Measurements from ENCODE around the gene FBXW9.

FBXW9 gene

GRCh38 chr19:12676384-12676792, 20.0 kb downstream of the FBXW9 start:
- TF ChIP-seq ZFP30 (CRISPR knock-in tag; IDR thresholded peaks at IDR 0.05) (no peak), PATZ1 (CRISPR knock-in tag; IDR thresholded peaks at IDR 0.05; ENCODE audit: borderline replicate concordance) (no peak), PPARA (CRISPR knock-in tag; IDR thresholded peaks at IDR 0.05; ENCODE audit: borderline replicate concordance) (no peak), RARB (CRISPR knock-in tag; IDR thresholded peaks at IDR 0.05) (no peak), ISL1 (CRISPR knock-in tag; IDR thresholded peaks at IDR 0.05) (no peak), TCF4 (CRISPR knock-in tag; IDR thresholded peaks at IDR 0.05; ENCODE audit: borderline replicate concordance) (no peak), OSR1 (CRISPR knock-in tag; IDR thresholded peaks at IDR 0.05) (no peak)
- TF ChIP-seq, protein P1, sequence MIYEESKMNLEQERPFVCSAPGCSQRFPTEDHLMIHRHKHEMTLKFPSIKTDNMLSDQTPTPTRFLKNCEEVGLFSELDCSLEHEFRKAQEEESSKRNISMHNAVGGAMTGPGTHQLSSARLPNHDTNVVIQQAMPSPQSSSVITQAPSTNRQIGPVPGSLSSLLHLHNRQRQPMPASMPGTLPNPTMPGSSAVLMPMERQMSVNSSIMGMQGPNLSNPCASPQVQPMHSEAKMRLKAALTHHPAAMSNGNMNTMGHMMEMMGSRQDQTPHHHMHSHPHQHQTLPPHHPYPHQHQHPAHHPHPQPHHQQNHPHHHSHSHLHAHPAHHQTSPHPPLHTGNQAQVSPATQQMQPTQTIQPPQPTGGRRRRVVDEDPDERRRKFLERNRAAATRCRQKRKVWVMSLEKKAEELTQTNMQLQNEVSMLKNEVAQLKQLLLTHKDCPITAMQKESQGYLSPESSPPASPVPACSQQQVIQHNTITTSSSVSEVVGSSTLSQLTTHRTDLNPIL (CRISPR knock-in tag; IDR thresholded peaks at IDR 0.05; ENCODE audit: low read depth): no peak
- TF ChIP-seq, protein P2, sequence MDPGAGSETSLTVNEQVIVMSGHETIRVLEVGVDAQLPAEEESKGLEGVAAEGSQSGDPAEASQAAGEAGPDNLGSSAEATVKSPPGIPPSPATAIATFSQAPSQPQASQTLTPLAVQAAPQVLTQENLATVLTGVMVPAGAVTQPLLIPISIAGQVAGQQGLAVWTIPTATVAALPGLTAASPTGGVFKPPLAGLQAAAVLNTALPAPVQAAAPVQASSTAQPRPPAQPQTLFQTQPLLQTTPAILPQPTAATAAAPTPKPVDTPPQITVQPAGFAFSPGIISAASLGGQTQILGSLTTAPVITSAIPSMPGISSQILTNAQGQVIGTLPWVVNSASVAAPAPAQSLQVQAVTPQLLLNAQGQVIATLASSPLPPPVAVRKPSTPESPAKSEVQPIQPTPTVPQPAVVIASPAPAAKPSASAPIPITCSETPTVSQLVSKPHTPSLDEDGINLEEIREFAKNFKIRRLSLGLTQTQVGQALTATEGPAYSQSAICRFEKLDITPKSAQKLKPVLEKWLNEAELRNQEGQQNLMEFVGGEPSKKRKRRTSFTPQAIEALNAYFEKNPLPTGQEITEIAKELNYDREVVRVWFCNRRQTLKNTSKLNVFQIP (CRISPR knock-in tag; IDR thresholded peaks at IDR 0.05; ENCODE audit: borderline replicate concordance, low read depth): no peak
- TF ChIP-seq, protein P3, sequence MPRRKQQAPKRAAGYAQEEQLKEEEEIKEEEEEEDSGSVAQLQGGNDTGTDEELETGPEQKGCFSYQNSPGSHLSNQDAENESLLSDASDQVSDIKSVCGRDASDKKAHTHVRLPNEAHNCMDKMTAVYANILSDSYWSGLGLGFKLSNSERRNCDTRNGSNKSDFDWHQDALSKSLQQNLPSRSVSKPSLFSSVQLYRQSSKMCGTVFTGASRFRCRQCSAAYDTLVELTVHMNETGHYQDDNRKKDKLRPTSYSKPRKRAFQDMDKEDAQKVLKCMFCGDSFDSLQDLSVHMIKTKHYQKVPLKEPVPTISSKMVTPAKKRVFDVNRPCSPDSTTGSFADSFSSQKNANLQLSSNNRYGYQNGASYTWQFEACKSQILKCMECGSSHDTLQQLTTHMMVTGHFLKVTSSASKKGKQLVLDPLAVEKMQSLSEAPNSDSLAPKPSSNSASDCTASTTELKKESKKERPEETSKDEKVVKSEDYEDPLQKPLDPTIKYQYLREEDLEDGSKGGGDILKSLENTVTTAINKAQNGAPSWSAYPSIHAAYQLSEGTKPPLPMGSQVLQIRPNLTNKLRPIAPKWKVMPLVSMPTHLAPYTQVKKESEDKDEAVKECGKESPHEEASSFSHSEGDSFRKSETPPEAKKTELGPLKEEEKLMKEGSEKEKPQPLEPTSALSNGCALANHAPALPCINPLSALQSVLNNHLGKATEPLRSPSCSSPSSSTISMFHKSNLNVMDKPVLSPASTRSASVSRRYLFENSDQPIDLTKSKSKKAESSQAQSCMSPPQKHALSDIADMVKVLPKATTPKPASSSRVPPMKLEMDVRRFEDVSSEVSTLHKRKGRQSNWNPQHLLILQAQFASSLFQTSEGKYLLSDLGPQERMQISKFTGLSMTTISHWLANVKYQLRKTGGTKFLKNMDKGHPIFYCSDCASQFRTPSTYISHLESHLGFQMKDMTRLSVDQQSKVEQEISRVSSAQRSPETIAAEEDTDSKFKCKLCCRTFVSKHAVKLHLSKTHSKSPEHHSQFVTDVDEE (CRISPR knock-in tag; IDR thresholded peaks at IDR 0.05): no peak
- peak; percentile 67 for ATAC-seq

DNA sequence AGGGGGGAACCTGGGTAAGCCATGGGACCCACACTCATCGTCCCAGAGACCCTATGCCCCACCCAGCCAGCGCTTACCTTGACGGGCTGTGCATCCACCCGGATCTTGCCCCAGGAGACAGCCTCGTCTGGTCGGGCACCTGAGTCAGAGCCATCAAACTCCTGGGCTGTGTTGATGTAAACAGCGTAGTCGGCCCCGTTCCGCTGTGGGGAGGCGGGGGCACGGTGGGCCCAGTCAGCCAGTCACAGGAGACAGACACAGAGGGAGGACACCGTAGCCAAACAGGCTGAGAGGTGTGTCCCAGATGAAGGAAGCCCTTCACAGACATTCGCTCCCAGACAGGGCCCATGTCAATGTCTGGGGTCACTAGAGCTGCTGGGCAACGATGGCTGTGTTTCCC, 20.5 kb downstream of the FBXW9 start:
- no peak for TF ChIP-seq OSR1 (CRISPR knock-in tag; IDR thresholded peaks at IDR 0.05)
- TF ChIP-seq ZFP3 (CRISPR knock-in tag; IDR thresholded peaks at IDR 0.05): no peak
- TF ChIP-seq, protein P2 (CRISPR knock-in tag; IDR thresholded peaks at IDR 0.05; ENCODE audit: borderline replicate concordance, low read depth): no peak
- TF ChIP-seq ZNF8 (CRISPR knock-in tag; IDR thresholded peaks at IDR 0.05): no peak
- TF ChIP-seq ISL1 (CRISPR knock-in tag; IDR thresholded peaks at IDR 0.05): no peak
- TF ChIP-seq ZNF70 (CRISPR knock-in tag; IDR thresholded peaks at IDR 0.05): no peak
- TF ChIP-seq, protein P1 (CRISPR knock-in tag; IDR thresholded peaks at IDR 0.05; ENCODE audit: low read depth): no peak
- no peak for TF ChIP-seq TCF4 (CRISPR knock-in tag; IDR thresholded peaks at IDR 0.05; ENCODE audit: borderline replicate concordance)
- no peak for TF ChIP-seq CSRNP3 (CRISPR knock-in tag; IDR thresholded peaks at IDR 0.05)
- TF ChIP-seq SNAI2 (CRISPR knock-in tag; IDR thresholded peaks at IDR 0.05): no peak
- no peak for TF ChIP-seq ARNTL (CRISPR knock-in tag; IDR thresholded peaks at IDR 0.05; ENCODE audit: borderline replicate concordance, low read depth)
- TF ChIP-seq ZFP30 (CRISPR knock-in tag; IDR thresholded peaks at IDR 0.05): no peak
- no peak for TF ChIP-seq CSDC2 (CRISPR knock-in tag; IDR thresholded peaks at IDR 0.05)
- TF ChIP-seq TOX (CRISPR knock-in tag; IDR thresholded peaks at IDR 0.05; ENCODE audit: borderline replicate concordance): no peak
- ATAC-seq: no peak

All from SK-N-SH treated with all-trans-retinoic acid at 6 μM for 48 hours (cell line).